HT-29 (cell line): ENCODE data around the gene DPF3. TPM values are rescaled to one million over a fixed set of nuclear protein-coding genes. Genes with fewer than 3 reads are reported as not detected.

Experiments used
- DNase-seq: peaks from one replicate; pipeline ENCODE4 v3.0.0-alpha.2; 2015; ENCODE audit warnings: low spot score
- total RNA-seq: library from RNA; depleted of rRNA; stranded (reverse); fragments of >200 nt; shearing (Covaris generic); gene quantifications from 2 replicates; pipeline ENCODE4 v1.2.3, GENCODE V29; 2014

The DPF3 gene
- total RNA-seq, 1 experiment from 2014 or later = not detected

- DNase-seq = no peak
Measured at GRCh38 chr14:72683787-72684186, 210.1 kb downstream of the DPF3 start.

GRCh38 chr14:72682188-72682587 lies 211.7 kb downstream of the DPF3 start:
- DNase-seq = no peak

DNA sequence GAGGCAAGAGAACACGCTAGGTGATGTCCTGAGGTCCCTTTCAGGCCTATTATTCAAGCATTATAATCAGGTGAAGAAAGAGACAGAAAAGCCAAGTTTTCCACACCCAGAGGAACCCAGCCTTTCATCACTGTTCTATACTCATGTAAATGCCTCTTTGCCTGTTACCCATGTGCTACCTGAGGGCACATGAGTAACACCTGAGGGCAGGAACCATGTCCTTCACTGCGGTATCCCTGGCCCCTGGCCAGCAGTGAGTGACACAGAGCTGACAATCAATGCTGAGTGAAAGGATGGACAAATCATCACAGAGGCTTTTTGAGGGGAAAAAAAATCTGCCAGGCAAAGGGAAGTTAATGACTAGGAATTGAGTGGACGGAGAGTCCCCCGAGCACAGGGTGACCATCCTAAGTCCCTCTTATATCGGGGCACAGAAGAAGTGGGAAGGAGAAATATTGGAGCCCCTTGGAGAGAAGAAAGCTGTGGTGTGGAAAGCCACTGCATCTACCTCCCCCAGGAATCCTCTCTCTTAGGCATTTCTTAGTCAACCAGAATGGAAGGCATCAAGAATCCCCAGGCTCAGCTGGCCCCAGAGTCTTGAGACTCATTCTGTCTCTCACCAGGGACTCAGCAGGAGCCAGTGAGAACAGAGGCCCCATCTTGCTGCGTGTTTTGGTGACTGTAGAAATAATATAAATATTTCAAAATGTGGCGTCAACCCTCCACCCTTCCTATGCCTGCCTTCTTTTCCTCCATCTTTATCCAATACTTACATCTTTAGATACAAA lies 212.9 kb downstream of the DPF3 start:
- no peak for DNase-seq

GRCh38 chr14:72679536-72680151 lies 214.3 kb downstream of the DPF3 start:
- no peak for DNase-seq

- DNase-seq = no peak
Measured at GRCh38 chr14:72679141-72679535, 214.8 kb downstream of the DPF3 start.

DNA sequence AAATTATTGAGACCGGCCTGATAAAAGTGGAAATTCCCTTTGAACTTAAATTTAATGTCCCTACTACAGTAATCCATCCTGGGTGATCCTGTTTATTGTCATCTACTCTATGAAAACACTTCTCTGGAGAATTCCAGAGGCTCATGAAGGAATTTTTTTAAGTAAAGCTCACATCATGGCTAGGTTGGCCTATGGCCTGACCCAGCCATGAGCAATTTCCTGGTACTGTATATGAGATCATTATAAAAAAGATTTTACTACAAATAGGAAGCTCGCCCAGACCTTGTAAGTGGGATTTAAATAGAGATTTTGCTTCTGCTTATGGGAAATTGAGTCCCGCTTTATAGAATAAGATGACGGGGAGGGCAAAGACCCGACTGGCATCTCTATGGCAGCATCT lies 215.5 kb downstream of the DPF3 start:
- DNase-seq = no peak

DNA sequence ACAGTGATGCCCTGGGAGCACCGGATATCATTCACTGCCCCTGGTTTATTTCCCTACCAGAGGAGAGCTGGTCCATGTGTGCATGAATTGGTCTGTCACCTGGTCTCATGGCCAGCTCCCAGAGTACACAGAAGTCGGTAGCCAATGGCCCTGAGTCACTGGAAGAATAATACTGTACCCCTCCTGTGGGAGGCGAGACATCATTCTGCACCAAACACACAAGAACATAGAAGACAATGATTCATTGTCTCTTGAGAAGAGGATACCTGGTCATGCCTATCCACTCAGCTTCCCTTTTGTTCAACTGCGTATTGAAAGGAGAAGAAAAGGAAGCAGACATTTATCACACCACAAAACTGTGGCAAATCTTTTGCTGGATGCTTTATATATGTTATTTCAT lies 216.2 kb downstream of the DPF3 start:
- no peak for DNase-seq

DNA sequence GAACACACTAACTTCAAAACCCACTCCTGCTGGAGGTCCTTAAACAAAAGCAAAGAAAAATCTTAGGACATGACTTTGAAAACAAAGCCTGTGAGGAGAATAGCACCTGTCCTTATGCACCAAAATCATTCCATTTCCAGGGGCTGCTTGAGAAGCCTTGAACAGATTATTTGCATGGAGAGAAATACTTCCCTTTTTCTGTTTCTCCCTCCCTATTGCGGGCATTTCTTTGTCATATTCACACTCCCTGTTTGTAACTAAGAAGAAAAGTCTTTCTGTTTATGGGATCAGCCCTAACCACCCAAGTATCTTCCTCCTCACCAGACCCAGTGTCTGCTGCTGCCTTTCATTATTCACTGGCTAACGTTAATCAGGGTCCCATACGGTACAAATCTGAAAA lies 218.8 kb downstream of the DPF3 start:
- DNase-seq = no peak

DNA sequence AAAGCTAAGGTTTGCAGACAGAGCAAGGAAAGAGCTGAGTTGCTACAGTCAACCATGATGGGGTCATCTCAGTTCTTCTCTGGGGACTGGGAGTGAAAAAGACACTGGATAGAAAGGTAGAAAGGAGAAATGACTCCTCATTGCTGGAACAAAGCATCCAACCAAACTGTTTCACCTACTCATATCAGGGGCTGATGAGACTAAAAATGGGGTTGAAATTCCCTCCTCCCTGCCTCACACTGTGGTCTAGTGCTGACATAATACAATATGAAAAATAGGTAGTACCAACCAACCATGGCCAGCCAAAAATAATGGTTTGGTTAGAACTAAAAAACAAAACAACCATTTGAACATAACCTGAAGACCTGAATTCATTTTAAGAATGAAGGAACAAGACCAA lies 220.7 kb downstream of the DPF3 start:
- DNase-seq = no peak

DNA sequence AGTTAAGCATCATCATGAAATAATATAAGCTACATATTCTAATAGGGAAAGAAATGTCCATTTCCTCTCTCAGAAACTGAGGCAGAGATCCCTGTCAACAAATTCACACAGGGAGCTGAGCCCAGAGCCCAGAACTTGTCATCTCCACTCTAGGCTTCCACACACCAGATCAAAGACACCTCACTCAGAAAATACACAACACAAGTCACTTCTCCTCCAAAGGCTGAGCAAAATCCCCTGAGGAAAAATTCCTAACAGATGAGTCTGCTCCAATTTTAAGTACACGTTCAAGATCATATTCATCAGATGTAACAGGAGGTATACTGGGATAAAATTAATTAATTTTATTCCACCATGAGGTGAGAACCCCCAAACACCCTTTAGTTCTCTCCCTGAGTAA lies 227.3 kb downstream of the DPF3 start:
- DNase-seq = no peak

- DNase-seq = no peak
Measured at GRCh38 chr14:72665259-72665658, 228.6 kb downstream of the DPF3 start.

GRCh38 chr14:72664651-72665050 lies 229.2 kb downstream of the DPF3 start:
- no peak for DNase-seq

DNA sequence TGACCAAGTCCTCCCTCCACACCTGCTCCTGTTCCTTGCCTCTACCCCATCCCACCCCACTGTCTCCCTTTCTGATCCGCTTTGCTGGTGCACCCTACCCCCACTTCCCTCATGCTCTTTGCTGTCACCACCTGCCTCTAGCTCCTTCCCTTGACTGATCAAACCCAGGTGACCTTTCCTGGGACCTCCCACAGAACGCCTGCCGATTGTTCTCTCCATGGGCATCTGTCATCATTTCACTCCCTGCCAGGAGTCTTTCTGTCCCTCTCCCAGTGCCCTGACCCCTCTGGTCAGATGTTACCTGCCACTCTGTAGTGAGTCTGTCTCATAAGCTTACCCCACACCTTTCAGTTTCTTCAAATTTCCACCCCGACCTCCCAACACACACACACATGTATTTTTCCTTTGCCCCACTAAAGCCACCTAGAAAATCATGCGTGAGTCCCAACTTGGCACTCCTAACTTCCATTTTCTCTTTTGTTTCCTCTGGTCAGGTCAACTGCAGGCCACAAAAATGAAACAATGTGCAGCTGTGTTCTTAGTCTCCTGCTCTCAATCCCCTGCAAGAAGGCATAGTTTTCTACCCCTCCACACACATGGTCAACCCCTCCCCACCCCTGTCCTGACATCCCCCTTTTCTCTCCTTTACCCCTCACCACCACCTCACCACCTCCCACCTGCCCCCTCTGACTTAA lies 229.8 kb downstream of the DPF3 start:
- DNase-seq = no peak

DNA sequence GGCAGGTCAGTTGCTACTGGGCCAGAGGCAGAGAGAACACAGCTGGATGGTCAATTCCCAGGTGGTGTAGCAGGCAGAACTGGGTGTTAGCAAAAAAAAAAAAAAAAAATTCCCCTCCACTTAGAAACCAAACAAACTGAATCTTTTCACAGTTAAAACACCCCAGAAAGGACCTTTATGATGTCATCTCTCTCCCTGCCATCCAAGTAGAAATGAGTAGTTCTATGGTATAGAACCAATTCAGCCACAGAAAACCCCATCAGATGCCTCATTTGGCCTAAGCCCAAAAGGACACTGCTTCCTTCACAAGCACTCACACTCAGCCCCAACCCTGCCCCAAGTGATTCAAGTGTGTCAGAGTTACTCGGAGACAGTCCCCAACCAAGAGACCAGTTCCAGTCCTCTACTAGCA lies 230.8 kb downstream of the DPF3 start:
- DNase-seq = no peak

DNA sequence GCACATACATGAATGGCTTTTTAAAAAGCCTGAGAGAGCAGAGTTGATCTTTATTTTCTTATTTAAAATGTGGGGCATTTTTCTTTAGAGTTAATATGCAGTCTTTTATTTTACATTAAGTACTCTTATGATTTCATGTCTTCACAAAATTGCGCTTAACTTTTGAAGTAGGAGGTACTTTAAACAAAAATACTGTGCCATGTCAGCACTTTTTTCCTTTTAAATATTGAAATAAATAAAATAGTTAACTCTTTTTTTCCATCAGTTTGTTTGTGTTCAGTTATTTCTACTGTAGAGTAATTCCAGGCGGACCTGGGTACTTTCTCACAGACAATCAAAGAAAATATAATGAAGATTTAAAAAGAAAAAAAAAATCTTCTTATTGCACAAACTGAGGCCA lies 231.7 kb downstream of the DPF3 start:
- no peak for DNase-seq

GRCh38 chr14:72657214-72657921 lies 236.5 kb downstream of the DPF3 start:
- DNase-seq = no peak

- DNase-seq = no peak
Measured at GRCh38 chr14:72653026-72653425, 240.9 kb downstream of the DPF3 start.

DNA sequence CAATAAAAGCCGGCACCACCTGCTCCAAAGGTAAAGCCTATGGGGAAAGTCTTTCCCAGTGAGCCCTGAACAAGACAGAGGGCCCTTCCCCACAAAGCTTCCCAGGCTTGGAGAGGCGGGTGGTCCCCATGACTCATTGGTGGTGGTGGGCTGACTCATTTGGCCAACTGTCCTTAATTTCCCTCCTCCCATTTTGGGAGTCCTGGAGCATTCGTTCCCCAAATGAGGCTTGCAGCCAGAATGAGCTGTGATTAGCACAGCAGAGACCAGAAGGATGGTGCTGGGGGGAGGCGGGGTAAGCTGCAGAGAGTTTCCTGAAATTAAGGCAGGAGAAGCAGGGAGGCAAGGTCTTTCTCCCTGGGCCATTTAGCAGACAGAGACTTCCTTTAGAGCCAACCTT lies 241.7 kb downstream of the DPF3 start:
- DNase-seq = no peak

DNA sequence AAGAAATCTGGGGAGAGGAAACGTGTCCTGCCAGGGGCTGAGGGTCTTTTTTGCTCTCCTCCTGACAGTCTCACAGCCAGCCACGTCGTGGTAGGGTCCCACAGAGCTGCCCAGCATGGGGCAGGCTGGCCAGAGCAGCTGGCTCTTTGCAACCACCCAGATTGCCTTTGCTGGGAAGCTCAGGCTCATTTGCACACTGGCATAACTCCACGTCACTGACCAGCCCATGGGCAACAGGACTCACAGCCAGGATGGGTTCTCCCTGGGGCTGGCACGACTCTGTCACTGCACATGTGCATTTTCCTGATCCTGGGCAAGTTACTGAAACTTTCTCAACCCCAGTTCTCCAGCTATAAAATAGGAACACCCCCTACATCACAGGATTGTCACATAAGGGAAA lies 242.2 kb downstream of the DPF3 start:
- no peak for DNase-seq

DNA sequence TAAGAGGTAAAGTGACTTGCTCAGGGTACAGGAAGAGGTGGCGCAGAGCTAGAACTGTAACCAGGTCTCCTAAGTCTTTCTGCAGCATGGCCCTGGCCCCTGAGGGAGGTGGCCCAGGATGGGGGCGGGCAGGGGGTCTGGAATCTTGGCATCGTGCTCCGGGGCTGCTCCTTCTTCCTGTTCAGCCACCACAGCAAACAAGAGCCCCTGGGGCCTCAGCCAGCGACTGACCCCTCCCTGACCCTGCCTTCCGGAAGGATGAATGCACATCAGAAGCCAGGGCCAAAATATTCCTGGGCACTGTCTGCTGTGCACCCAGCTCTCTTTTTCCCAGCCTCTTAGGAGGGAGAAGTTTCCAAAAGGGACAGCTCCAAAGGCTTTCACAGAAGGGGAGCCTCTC lies 242.8 kb downstream of the DPF3 start:
- DNase-seq = no peak

GRCh38 chr14:72649603-72650227 lies 244.2 kb downstream of the DPF3 start:
- no peak for DNase-seq

- DNase-seq = no peak
Measured at GRCh38 chr14:72647782-72648181, 246.1 kb downstream of the DPF3 start.
